LNCaP clone FGC (cell line): Measurements from ENCODE around the gene PLXNA4.
"Not testable (repeated sequence)": the region's sequence is repeated elsewhere in the genome, so short reads cannot be mapped to it uniquely, and the experiment has no call there.

ENCODE experiments used
- DNase-seq: peaks from one replicate; pipeline ENCODE4 v3.0.0-alpha.2; 2011; ENCODE audit warnings: low read depth
- H3K4me3 ChIP-seq: 2 replicates; pipeline ENCODE4 v1.5.1; 2011; ENCODE audit warnings: mild to moderate bottlenecking, low read depth, low read length, control low read depth
- TF ChIP-seq, protein P1 (sequence below): IDR thresholded peaks from 2 replicates; pipeline ENCODE4 v1.5.1; 2012; ENCODE audit warnings: mild to moderate bottlenecking; ENCODE audit not compliant: control insufficient read depth, insufficient read depth; ENCODE audit errors: extremely low read depth

The PLXNA4 gene

DNA sequence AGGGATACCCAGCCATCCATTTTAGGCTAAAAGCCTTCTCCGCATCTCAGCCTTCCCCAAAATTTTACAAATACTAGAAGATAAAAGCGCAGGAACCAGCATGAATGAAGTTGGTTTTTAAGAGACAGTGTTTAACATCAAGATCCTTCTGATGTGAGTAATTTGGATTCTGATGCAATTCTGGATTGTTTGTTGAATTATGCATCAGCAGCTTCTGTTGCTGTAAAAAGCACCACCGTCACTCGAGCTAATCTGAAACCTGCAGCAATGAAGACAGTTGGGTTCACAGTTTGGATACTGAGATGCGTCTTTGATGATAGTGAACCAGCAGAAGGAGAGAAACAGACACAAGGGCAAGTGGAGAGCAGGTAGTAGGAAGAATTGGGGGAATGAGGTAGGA is 179.2 kb downstream of the PLXNA4 start:
- DNase-seq, result no peak
- TF ChIP-seq, protein P1, sequence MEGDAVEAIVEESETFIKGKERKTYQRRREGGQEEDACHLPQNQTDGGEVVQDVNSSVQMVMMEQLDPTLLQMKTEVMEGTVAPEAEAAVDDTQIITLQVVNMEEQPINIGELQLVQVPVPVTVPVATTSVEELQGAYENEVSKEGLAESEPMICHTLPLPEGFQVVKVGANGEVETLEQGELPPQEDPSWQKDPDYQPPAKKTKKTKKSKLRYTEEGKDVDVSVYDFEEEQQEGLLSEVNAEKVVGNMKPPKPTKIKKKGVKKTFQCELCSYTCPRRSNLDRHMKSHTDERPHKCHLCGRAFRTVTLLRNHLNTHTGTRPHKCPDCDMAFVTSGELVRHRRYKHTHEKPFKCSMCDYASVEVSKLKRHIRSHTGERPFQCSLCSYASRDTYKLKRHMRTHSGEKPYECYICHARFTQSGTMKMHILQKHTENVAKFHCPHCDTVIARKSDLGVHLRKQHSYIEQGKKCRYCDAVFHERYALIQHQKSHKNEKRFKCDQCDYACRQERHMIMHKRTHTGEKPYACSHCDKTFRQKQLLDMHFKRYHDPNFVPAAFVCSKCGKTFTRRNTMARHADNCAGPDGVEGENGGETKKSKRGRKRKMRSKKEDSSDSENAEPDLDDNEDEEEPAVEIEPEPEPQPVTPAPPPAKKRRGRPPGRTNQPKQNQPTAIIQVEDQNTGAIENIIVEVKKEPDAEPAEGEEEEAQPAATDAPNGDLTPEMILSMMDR, result no peak
- no peak overlapping the region for H3K4me3 ChIP-seq

DNA sequence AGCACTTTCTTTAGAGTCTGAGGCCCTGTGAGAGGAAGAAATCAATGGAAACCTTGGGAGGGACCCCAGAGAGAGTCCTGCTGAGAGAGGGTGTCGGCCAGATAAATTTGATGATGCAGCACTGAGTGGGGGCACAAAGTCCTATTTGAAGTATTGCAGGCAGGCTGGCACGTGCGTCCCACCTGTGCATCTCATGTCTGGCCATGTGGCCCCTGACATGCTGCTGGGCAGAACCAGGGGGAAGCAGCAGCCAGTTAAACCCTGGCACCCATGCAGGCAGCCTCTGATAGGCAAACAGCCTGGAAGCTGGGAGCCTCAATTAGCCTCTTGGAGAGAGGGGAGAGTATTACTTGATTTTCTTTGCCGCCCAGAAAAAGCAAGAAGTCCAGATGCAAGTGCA is 180.9 kb downstream of the PLXNA4 start:
- TF ChIP-seq, protein P1, result no peak

DNA sequence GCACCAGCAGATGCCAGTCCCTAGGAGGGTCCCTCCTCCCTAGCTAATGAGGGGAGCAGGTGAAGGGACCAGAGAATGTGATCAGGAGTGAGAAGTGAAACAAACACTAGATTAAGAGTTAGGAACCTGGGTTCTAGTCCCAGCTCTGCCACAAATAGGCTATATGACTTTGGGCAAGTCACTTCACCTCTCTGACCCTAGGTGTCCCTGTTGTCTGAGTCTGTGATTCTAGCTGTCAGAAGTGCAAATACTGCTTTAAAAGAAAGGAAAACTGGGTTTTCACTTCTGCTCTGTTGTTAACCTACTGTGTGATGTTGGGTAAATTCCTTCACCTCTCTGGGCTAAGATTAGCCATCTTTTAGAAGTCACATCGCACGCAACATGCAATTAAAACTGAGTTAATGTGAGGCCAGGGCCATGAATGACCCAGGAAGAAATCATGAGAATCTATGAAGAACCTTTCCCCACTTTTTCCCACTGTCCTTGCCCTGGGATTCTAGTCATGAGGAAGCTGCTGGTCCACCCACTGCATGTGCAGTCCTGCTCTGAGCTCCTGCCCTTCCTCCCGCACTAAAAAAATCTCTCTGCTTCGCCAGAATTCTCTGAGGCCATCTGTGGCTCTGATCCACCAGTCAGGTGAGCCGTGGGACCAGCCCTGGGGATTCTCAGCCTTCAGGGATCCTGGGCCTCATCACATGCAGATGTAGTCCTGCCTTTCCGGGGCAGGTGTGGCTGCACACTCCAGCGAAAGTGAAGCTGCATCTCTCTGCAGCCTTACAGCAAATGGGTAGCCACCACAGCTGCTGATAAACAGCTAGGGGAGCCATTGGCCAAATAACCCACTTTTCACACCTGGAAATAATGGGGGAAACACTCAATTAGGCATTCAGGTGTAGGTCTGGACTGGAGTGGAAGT is 181.7 kb downstream of the PLXNA4 start:
- DNase-seq, result peak; percentile 8
- TF ChIP-seq, protein P1, result peak; percentile 71
- no peak overlapping the region for H3K4me3 ChIP-seq

More for the DNA sequence above, 180.9 kb downstream of the PLXNA4 start:
- H3K4me3 ChIP-seq, result no peak overlapping the region
- no peak for DNase-seq

DNA sequence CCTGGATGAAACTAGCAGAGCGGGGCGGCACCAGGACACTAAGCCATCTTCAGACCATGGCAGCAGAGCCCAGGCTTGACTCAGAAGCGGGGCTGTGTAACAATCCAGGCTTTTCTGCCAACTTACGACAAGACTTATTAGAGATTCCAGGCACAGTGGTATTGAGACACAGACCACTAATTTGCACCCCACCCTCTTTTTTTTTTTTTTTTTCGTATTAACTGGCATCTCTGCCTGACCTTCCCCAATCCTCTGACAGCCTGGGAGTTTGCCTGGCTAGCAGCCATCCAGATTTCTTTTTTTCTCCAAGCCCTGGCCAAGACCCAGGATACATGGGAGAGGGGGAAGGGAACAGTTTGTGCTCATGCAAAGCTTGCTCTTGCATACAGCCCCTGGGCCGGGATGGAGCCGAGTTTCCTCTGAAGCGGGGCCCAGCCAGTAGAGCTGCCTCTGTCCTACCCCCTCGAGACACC is 182.4 kb downstream of the PLXNA4 start:
- H3K4me3 ChIP-seq, result no peak overlapping the region
- DNase-seq, result no peak
- TF ChIP-seq, protein P1, result no peak

DNA sequence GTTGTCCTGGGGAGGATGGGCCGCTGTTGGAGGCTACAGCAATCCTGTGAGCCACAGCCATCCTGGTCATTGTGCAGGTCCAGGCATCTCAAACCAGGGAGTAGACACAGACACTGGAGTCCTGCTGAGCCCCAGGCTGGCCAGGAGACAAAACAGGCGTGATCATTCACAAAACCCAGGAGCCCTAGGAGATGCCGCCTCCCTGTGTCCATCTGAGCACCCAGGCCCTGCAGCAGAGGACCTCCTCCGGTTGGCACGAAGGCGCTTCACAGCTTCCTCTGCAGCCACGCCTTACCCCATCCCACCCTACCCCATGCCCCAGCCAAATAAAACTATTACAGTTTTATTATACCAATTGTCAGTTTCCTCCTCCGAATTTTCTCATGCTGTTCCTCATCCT is 183.6 kb downstream of the PLXNA4 start:
- TF ChIP-seq, protein P1, result no peak
- H3K4me3 ChIP-seq, result no peak overlapping the region
- DNase-seq, result no peak

DNA sequence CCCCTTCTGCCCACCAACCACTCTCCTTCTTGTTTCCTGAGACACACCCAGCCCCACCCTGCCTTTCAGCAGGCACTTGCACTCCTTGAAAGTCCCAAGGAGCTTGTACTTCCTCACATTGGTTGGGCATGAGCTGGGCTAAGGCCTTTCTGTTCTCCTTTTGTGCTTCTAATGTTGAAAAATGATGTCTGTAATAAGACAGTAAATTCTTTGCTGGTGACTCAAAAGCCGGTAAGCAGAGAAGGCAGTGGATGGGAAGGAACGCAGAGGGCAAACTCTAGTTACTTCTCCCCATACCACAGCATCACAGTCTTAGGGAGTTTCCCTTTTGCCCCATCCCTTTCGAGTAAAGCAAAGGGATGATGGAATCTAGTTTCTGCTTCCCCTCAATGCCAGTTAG is 185.6 kb downstream of the PLXNA4 start:
- no peak for DNase-seq
- no peak overlapping the region for H3K4me3 ChIP-seq
- TF ChIP-seq, protein P1, result no peak

DNA sequence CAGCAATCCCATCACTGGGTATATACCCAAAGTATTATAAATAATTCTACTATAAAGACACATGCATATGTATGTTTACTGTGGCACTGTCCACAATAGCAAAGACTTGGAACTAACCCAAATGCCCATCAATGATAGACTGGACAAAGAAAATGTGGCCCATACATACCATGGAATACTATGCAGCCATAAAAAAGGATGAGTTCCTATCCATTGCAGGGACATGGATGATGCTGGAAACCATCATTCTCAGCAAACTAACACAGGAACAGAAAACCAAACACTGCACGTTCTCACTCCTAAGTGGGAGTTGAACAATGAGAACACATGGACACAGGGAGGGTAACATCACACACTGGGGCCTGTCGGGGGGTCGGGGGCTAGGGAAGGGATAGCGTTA is 186.2 kb downstream of the PLXNA4 start:
- not testable (repeated sequence) for DNase-seq, H3K4me3 ChIP-seq
